ENCODE data around the gene ATP9A.

Gene ATP9A

GRCh38 chr20:51720854-51721253 is 47.3 kb downstream of the ATP9A start:
- DNase-seq: no peak

GRCh38 chr20:51720384-51720783 is 47.8 kb downstream of the ATP9A start:
- DNase-seq: no peak

- no peak for DNase-seq
Observed at GRCh38 chr20:51715856-51716185, 52.4 kb downstream of the ATP9A start.

GRCh38 chr20:51715163-51715855 is 52.9 kb downstream of the ATP9A start:
- no peak for DNase-seq

- no peak for DNase-seq
Observed at GRCh38 chr20:51713213-51713598, 55.0 kb downstream of the ATP9A start.

GRCh38 chr20:51712501-51713212 is 55.5 kb downstream of the ATP9A start:
- no peak for DNase-seq

- DNase-seq: no peak
Observed at GRCh38 chr20:51711426-51711825, 56.8 kb downstream of the ATP9A start.

- DNase-seq: no peak
Observed at GRCh38 chr20:51710361-51710894, 57.8 kb downstream of the ATP9A start.

- no peak for DNase-seq
Observed at GRCh38 chr20:51705400-51705799, 62.8 kb downstream of the ATP9A start.

GRCh38 chr20:51703400-51704287 is 64.5 kb downstream of the ATP9A start:
- DNase-seq: no peak

GRCh38 chr20:51702556-51702955 is 65.6 kb downstream of the ATP9A start:
- DNase-seq: no peak

GRCh38 chr20:51700809-51701285 is 67.3 kb downstream of the ATP9A start:
- no peak for DNase-seq

GRCh38 chr20:51698252-51698651 is 69.9 kb downstream of the ATP9A start:
- DNase-seq: no peak

GRCh38 chr20:51697096-51697826 is 70.9 kb downstream of the ATP9A start:
- no peak for DNase-seq

- DNase-seq: no peak
Observed at GRCh38 chr20:51696304-51697071, 71.7 kb downstream of the ATP9A start.

GRCh38 chr20:51695574-51696303 is 72.5 kb downstream of the ATP9A start:
- DNase-seq: no peak

GRCh38 chr20:51692806-51693400 is 75.3 kb downstream of the ATP9A start:
- no peak for DNase-seq

GRCh38 chr20:51691703-51692102 is 76.5 kb downstream of the ATP9A start:
- no peak for DNase-seq

GRCh38 chr20:51688600-51689244 is 79.5 kb downstream of the ATP9A start:
- no peak for DNase-seq

GRCh38 chr20:51687630-51688029 is 80.6 kb downstream of the ATP9A start:
- DNase-seq: no peak
